ENCODE results near the gene POU2AF1.
A peak's percentile ranks its signal among the peaks of the same experiment; 100 is the strongest.

The POU2AF1 gene

DNA sequence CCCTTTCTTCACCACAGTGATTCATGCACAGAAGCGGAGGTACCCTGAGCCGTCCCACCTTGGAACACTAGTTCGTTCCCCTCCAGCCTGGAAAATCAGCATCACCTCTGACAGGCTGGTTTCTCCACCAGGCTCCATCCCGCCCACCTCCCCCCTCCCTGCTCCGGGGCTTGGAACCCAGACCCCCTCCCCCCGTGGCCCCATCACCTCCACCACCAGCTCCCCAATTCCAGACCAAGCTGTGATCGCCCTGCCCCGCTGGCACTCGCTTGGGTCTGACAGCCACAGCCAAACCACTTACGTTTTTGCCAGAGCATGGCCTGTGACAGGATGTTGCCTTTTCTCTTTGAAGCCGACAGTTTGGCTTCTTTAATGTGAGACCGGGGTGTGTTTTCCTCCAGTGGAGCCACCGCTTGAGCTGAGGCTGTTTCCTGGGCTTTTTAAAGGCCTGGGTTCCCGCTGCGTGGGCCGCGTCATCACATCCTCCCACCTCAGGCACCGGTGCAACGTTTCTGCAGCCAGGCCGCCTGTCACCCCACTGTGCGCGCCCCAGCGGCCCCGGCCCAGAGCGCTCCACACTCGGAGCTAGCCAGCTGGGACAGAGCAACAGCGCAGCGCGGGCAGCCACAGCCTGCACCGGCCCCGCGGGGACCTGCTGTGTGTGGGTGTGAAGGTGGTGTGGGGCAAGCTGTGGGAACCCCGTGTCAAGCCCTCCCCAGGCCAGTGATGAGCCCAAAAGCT is at the start of gene POU2AF1:
Gene POU2AF1, minus strand, starts transcription at position 415 of the 741 bp plus-strand sequence. Its CDS starts 98 bp downstream, at position 317.
- peak; percentile 52 for DNase-seq

DNA sequence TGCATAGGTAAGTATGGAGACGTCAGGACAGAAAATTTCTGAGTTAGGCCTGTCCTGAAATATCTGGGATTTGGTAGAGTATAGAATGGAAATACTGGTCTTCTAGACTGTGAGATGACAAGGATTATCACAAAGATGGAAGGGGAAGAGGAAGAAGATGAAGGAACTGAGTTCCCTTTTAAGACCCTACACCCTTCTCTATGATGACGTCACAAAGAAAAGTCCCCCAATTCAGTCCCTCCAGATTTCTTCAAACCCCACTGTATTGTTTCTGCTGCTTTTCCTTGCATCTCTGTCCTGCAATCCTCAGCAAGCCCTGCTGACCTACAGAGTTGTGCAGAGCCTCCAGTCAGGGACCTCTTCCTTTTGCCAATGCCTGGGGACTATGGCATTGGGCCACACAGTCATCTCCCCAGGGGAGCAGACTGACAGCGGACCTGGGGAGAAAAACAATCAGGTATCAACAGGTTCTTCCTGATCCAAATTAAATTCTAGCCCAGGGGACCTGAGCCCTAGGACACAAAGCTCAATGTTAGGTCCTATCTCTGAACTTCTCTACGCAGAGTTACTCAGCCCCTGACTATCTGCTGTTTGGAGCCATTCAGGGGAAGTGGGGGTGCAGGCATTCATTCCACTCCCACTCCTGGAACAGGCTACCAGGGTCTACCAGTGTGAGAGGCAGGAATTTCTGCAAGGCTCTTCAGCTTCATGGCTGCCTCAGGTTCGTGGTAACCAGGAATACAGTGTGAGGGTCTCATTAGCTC is 49.2 kb upstream of the POU2AF1 start:
- no peak for DNase-seq

DNA sequence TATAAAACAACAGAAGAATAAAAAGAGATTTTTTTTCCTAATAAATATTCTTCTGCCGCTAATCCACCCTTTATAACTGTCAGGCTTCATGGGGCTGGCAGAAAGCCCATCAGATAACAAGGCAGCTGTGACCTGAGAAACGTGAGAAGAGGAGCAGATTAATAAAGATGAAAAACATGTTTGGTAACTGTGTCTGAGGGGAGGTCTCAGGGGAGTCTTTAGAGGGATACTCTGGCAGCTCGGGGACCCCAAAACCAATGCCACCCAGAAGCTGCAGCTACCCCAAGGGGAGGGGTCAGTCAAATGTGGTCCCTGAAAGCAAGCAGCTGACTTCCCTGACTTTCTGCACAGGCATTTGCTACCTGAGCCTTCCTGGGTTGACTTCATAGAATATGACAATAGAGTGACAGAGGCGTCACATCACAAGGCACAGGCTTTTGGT is 48.4 kb upstream of the POU2AF1 start:
- no peak for DNase-seq

DNA sequence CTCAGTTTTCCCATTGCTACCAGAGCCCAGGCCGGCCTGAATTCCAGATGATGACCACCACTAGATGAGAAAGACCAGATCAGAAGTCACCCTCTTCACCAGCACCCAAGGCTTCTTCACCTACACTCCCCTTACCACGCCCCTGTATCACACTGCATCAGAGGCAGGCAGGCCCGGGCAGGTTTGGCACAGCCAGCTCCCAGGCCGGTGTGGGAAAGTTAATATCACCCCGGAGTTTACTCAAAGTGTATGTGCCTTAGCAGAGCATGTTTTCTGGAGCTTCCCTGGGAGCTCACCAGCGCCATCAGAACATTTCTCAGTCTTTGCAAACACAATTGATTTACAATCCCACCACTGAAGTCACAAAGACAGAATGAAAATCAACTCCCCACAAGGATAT is 47.5 kb upstream of the POU2AF1 start:
- no peak for DNase-seq

GRCh38 chr11:111423250-111423615 is 44.2 kb upstream of the POU2AF1 start:
- DNase-seq: no peak

GRCh38 chr11:111422494-111423249 is 43.6 kb upstream of the POU2AF1 start:
- DNase-seq: no peak

DNA sequence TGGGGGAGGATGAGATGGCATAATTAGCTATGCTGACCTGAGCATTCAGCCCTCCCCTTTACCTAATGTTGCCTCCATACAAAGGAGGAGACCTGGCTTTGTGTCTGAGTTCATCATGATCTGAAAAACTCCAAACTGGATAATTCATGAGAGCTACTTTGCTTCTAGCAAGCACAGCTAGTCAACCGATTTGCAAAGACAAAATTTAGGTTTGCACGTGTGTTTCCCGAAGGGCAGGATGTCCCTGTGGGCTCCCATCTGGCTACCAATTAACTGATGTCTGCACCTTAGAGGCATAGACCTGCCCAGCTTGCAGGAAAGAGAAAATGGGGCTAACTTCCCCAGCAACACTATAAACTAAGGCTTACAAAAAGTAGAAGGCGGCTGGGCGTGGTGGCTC is 42.2 kb upstream of the POU2AF1 start:
- no peak for DNase-seq

DNA sequence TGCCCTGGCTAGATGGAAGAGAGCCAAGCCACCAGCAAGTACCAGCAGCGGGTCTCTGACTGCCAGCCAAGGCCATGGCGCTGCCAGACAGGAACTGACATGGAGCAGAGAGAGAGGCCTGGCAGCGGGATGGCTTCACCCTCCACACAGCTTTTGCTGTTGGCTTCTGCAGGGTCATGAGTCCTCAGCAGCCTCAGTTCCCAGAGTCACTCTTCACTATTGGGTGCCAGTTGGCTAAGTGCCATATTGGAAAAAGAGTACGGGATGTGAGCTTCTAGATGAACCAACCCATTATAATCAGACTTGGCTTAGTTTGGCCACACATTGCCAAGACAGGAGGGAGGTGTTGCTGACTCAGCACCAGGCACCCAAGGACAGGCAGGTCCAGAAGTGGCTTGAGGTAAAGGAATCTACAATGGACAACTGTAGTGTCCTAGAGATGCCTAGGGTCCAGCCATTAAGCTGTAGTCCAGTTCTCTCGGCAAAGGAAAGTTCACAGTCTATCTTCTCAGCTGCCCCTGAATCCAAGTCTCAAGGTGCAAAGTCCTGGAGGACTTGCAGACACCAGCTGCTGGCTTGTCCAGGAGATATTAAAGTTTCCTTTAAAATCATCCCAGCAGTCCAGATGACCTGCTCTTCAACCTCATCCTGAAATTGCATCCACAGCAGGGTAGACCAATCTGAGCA is 40.7 kb upstream of the POU2AF1 start:
- no peak for DNase-seq

DNA sequence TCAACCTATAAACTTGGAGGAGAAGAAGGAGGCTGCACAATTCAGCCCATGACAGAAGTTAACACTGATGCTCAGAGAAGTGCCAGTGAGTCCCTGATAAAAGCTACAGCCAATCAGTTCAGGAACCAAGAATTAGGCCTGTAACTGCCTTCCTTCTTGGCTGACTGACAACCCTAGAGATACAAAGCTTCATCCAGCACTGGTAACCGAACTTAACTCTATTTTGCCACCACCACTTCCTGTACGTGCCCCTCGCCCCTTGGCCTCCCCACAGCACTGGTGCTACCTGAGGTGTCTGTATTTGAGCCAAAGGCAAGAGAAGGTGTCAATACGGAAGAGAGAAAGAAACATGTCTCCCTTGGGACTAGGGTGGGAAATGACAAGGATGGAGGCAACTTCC is 40.1 kb upstream of the POU2AF1 start:
- no peak for DNase-seq

GRCh38 chr11:111418436-111418787 is 39.3 kb upstream of the POU2AF1 start:
- no peak for DNase-seq

DNA sequence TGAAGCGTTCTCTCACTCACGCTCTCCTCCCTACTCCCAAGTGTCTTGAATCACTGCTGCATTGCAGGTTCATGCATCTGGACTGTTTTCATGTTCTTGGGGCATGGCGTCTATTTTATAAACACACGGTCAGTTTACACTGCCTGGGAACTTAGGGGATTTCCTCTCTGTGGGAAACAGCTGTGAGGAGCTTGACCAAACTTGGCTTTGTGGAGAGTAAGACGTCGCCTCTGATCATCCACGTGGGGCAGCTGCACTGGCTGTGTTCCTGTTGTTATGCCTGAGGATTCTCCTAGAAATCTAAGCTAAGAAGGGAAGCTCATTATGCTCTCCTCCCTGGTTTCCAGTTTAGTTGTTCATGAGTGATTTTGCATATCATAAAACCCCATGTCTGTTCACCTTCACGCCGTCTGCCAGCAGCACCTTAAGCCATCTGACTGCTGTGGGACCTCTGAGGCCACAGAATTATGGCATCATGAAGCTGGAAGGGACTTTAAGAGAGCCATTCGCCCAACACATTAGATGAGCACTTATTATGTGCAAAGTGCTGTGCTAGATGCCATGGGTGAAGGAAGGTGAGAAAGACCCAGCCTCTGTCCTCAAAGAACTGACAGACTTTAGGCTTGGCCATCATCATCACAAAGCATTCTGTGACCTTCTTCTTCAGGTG is 38.8 kb upstream of the POU2AF1 start:
- DNase-seq: no peak

GRCh38 chr11:111417011-111417765 is 38.1 kb upstream of the POU2AF1 start:
- DNase-seq: no peak

- DNase-seq: no peak
Measured at GRCh38 chr11:111416231-111416960, 37.3 kb upstream of the POU2AF1 start.

- no peak for DNase-seq
Measured at GRCh38 chr11:111414936-111415335, 35.9 kb upstream of the POU2AF1 start.

GRCh38 chr11:111414267-111414931 is 35.3 kb upstream of the POU2AF1 start:
- DNase-seq: no peak

DNA sequence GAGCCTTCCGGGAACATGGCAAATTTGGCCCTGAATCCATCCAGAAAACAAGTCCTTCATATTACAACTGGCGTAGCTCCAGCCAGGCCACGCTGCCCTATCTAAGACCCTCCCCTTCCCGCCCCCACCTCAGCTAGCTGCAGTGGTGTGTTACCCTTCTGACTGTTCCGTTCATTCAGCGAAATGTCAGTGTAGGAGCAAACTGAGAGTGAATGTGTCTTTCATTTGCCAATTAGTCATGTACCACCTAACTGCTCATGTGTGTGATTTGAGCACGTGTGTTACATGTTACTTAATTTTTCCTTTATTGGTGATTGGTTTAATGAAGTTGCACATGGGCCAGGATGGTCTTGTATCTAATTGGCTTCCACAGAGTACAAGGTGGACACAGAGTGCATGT is 34.8 kb upstream of the POU2AF1 start:
- DNase-seq: no peak

DNA sequence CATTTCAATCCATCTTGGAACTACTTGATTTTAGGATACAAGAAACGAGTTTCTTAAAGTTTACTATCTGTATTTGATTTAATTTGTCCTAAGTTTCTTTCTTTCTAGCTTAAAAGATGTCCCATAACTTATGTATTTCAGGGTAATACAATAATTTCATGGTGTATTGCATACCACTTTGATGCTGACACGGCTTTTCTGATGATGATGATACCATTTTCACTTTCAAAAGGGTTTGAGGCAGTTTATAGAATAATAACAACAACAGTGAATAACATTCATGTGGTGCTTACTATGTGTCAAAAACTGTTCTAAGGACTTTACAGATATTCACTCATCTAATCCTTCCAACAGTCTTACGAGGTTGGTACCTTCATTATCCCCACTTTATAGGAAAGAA is 33.2 kb upstream of the POU2AF1 start:
- no peak for DNase-seq

GRCh38 chr11:111411456-111411855 is 32.4 kb upstream of the POU2AF1 start:
- no peak for DNase-seq

- no peak for DNase-seq
Measured at GRCh38 chr11:111410951-111411350, 31.9 kb upstream of the POU2AF1 start.

GRCh38 chr11:111409915-111410314 is 30.8 kb upstream of the POU2AF1 start:
- no peak for DNase-seq
